Cardiac muscle cell (in vitro differentiated cells and primary cell): ENCODE results near the gene SYTL1. TPM values are rescaled to one million over a fixed set of nuclear protein-coding genes. Genes with fewer than 3 reads are reported as not detected.

Experiments
- DNase-seq, 2 donors: peaks; one replicate each; pipeline versions ENCODE4 v3.0.0 to v3.0.0-alpha.2; 2010 to 2017; ENCODE audit warnings: low read depth in 1 of 2, low spot score in 1 of 2
- H3K27ac ChIP-seq: fragments of 200-600 bp; sonication (generic); 2 replicates; pipeline ENCODE4 v1.5.1; 2016
- H3K27me3 ChIP-seq: fragments of 200-600 bp; sonication (generic); 2 replicates; pipeline ENCODE4 v1.6.0; 2016; ENCODE audit warnings: control low read depth
- H3K36me3 ChIP-seq: fragments of 200-600 bp; sonication (generic); 2 replicates; pipeline ENCODE4 v1.5.1; 2016; ENCODE audit warnings: control low read depth
- H3K4me1 ChIP-seq: fragments of 200-600 bp; sonication (generic); 2 replicates; pipeline ENCODE4 v1.8.1; 2017; ENCODE audit warnings: low read depth, mild to moderate bottlenecking, mixed run types
- H3K4me3 ChIP-seq: fragments of 200-600 bp; sonication (generic); 2 replicates; pipeline ENCODE4 v1.5.1; 2016; ENCODE audit warnings: mild to moderate bottlenecking
- H3K9me3 ChIP-seq: fragments of 200-600 bp; sonication (generic); 2 replicates; pipeline ENCODE4 v1.5.1; 2017; ENCODE audit warnings: low read depth, mild to moderate bottlenecking, control low read depth
- polyA plus RNA-seq: library from polyadenylated mRNA; unstranded; fragments of >200 nt; fragmentation: Nextera tagmentation; extraction: Ambion mirVana; gene quantifications from 2 replicates; pipeline ENCODE4 v1.2.1, GENCODE V29; 2016
- total RNA-seq: library from RNA; depleted of rRNA; stranded (reverse); fragments of >200 nt; gene quantifications from 2 replicates; pipeline ENCODE4 v1.2.3, GENCODE V29; 2016
- TF ChIP-seq, protein P1 (sequence below): IDR thresholded peaks from 2 replicates; pipeline ENCODE4 v1.5.1; 2012; ENCODE audit warnings: low read depth, mild to moderate bottlenecking, low read length

SYTL1 gene
- total and polyA plus RNA-seq, 2 experiments from 2014 or later, result 14.7 to 44.1 TPM

DNA sequence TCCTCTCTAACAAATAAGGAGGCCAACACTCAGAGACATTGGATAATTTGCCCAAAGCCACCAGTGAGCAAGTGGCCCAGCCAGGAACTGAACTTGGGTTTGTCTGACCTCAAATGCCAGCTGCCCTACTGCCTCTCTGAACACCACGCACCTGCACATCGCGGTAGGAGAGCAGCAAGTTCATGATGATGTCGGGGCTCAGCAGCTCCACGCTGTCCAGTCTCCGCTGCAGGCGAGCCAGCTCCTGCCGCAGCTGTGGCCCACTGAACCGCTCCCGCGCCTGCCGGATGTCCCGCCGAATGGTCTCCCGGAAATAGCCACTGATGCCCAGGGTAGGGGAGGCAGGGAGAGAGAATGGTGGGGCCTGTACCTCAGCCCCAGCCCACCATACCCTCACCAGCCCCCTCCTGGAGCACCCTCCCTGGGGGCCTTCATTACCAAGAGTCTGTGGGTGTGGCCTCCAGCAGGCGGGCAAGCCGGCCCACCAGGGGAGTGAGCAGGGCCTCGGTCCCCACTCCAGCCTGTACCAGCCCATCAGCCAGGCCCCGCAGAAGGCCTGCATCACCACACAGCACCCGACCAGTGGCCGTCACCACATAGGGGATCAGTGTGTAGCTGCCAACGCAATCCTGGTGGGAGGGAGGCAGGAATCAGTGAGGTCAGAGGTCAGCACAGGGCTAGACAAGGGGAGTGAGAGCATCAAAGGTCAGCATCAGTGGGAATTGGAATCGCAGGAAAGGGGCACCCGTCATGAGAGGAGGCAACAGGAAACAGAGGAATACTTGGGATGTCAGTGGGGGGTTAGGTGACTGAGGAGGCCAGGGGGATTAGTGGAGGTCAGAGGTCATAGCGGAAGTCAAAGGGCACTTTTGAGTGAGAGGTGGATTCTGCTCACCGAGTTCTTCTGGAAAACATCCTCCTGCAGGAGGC, 22.2 kb downstream of the SYTL1 start:
- Histone ChIP-seq H3K4me3 (no peak overlapping the region), H3K36me3 (no peaks in the 10 kb centered on the region), H3K4me1 (peaks cover 3% of the 10 kb centered on the region), H3K27me3 (peaks cover 21% of the 10 kb centered on the region), H3K9me3 (no peaks in the 10 kb centered on the region), H3K27ac (no peak overlapping the region)
- DNase-seq, result no peak
- TF ChIP-seq, protein P1, sequence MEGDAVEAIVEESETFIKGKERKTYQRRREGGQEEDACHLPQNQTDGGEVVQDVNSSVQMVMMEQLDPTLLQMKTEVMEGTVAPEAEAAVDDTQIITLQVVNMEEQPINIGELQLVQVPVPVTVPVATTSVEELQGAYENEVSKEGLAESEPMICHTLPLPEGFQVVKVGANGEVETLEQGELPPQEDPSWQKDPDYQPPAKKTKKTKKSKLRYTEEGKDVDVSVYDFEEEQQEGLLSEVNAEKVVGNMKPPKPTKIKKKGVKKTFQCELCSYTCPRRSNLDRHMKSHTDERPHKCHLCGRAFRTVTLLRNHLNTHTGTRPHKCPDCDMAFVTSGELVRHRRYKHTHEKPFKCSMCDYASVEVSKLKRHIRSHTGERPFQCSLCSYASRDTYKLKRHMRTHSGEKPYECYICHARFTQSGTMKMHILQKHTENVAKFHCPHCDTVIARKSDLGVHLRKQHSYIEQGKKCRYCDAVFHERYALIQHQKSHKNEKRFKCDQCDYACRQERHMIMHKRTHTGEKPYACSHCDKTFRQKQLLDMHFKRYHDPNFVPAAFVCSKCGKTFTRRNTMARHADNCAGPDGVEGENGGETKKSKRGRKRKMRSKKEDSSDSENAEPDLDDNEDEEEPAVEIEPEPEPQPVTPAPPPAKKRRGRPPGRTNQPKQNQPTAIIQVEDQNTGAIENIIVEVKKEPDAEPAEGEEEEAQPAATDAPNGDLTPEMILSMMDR, result no peak

DNA sequence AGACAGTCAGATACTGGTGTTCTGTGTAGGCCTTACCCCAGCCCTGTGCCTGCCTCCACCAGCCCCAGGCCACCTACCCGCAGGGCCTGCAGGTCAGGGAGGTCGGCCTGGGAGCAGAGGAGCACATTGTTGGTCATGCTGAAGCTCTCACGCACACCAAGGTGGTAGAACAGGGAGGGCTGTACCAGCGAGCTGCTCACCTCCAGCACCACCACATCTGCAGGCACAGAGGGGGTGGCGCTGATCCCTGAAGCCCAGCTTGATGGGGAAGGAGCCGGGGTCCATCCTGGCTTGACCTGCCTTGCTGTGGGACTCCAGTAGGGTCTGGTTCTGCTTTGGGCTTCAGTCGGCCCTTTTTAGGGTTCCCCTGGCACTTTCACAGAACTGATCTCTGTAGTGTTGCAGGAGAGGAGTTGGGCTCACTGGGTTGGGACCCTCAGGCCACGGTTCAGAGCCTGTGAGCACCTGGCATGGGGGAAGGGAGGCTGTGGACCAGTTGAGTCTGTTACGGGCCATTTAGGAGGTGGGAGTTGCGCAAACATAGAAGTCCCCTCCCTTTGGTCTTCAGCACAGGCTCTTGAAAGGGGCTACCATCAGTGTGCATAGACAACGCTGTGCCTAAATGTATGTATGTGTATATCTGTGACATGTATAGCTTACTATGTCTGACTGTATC, 23.0 kb downstream of the SYTL1 start:
- TF ChIP-seq, protein P1, result no peak
- Histone ChIP-seq H3K27ac (no peak overlapping the region), H3K27me3 (peaks cover 13% of the 10 kb centered on the region), H3K4me1 (peaks cover 3% of the 10 kb centered on the region), H3K36me3 (no peaks in the 10 kb centered on the region), H3K9me3 (no peaks in the 10 kb centered on the region), H3K4me3 (no peak overlapping the region)
- DNase-seq, result no peak

DNA sequence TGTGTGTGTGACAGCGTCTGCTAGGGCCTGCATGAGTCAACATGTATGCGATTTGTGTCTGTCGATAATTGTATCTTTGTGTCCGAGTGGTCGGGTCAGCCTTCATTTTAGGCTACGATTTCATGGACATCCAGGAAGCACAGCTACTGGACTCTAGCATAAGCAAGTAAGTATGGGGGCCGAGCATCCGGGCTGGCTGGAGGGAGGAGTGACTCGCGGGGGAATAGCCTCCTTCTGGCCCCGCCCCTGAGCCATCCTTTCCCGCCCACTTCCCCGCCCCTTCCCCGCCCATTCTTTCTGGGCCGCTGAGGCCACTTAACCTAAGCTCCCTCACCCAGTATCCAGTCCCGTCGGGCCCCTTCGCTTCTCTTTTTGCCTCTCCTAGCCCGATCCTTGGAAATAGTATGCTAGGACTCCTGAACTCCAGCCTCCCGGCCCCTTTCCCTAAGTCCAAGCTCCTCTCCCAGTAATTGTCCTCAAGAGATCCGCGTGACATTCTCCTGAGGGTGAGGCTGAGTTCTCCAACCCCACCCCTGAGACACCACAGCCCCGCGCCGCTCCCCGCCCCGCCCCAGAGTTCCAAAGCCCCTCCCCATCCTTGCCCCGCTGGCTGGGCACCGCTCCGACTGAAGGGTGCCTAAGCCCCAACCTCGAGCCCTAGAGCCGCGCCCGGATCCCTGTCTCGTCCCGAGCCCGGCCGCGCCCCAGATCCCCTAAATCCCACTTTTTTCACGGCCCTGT, 23.7 kb downstream of the SYTL1 start:
- peak; percentile 91 to 94 for DNase-seq
- no peaks in the 10 kb centered on the region for H3K36me3 ChIP-seq
- H3K27ac ChIP-seq, result peak overlapping the region; percentile 80
- peak overlapping the region; percentile 52 for H3K4me3 ChIP-seq
- TF ChIP-seq, protein P1, result no peak
- H3K27me3 ChIP-seq, result peaks cover 7% of the 10 kb centered on the region
- peaks cover 3% of the 10 kb centered on the region for H3K4me1 ChIP-seq
- no peaks in the 10 kb centered on the region for H3K9me3 ChIP-seq

DNA sequence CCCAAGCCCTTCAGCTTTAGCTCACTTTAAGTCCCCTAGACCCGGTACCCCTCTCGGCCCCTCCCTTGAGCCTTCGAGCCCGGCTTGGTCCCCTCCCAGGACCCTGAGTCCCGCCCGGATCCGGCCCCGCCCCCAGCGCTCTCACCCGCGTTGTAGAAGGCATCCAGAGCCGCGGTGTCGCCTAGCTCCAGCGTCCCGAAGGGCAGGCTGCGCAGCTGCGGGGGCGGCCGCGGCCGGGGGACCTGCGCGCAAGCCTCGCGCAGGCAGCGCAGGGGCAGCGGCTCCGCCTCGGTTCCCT, 24.2 kb downstream of the SYTL1 start:
- DNase-seq, result peak; percentile 73 to 89
- H3K36me3 ChIP-seq, result no peaks in the 10 kb centered on the region
- peak overlapping the region; percentile 52 for H3K4me3 ChIP-seq
- peak overlapping the region; percentile 80 for H3K27ac ChIP-seq
- TF ChIP-seq, protein P1, result no peak
- H3K9me3 ChIP-seq, result no peaks in the 10 kb centered on the region
- H3K27me3 ChIP-seq, result peaks cover 2% of the 10 kb centered on the region
- H3K4me1 ChIP-seq, result peaks cover 3% of the 10 kb centered on the region

DNA sequence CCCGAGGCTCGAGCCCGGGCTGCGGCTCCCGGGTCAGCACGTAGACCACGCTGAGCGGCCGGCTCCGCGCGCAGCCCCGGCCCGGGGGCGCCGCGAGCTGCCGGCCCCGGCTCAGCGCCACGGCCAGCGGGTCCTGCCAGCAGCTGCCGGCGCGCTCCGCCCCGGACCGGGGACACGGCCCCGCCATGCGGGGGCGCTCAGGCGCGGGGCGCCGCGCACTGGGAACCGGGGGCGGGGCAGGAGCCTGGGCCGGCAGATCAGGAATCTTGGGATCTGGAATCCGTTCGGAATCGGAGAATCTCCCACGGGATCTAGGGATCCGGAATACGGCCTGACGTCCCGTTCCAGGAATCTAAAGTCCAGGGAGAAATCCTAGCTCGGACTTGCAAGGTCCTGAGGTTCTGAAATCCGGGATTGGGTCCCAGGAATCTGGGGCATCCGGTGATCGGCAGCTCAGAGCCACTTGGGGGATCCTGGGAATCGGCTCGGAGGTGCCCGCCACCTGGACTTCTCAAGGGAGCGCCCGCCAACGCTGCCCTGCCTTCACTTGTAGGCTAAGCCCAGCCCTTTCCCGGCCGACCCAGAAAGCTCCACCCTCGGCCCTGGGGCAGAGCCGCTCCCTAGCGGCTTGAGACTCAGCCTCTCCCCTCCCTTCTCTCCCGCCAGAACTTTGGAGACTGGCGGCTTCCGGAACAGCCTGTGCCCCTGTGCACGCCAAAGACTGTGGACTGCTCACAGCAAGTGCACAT, 24.8 kb downstream of the SYTL1 start, which contains the start of gene MAP3K6:
Gene MAP3K6 (minus strand): TSS at position 551 of the 749 bp plus-strand sequence. CDS start 364 bp downstream, at position 187.
- H3K36me3 ChIP-seq, result no peaks in the 10 kb centered on the region
- DNase-seq, result peak; percentile 82 to 84
- peaks cover 3% of the 10 kb centered on the region for H3K4me1 ChIP-seq
- peak within 1 kb of the TSS; percentile 52 for H3K4me3 ChIP-seq
- H3K27ac ChIP-seq, result peak within 1 kb of the TSS; percentile 80
- H3K27me3 ChIP-seq, result no peaks in the 10 kb centered on the region
- no peaks in the 10 kb centered on the region for H3K9me3 ChIP-seq
- TF ChIP-seq, protein P1, result peak; percentile 37
